Natural killer cell (primary cell): ENCODE data around the gene ARMC3. TPM values are rescaled to one million over a fixed set of nuclear protein-coding genes. Genes with fewer than 3 reads are reported as not detected.
"Not testable (repeated sequence)": the region's sequence is repeated elsewhere in the genome, so short reads cannot be mapped to it uniquely, and the experiment has no call there.

Experiments used
- ATAC-seq, 3 donors: fragments of 150-1000 bp in 2 of 3; fragments of 200-7000 bp in 1 of 3; cut with Tn5 transposase; 1 replicate in 1 of 3; 2 replicates in 2 of 3; pipeline ENCODE4 v1.10.0; 2021; ENCODE audit warnings: mild to moderate bottlenecking in 2 of 3, moderate library complexity in 2 of 3
- DNase-seq, 2 donors: peaks; one replicate each; pipeline versions ENCODE4 v3.0.0 to v3.0.0-alpha.2; 2013 to 2021; ENCODE audit warnings: mixed read lengths in 1 of 2
- H3K27ac ChIP-seq: one replicate; pipeline ENCODE4 v1.5.1; 2013; ENCODE audit warnings: mild to moderate bottlenecking, low read length
- H3K27me3 ChIP-seq: one replicate; pipeline ENCODE4 v1.6.1; 2013; ENCODE audit warnings: low read length; ENCODE audit not compliant: control insufficient read depth, insufficient read depth
- H3K36me3 ChIP-seq: one replicate; pipeline ENCODE4 v1.6.1; 2013; ENCODE audit warnings: low read length; ENCODE audit not compliant: control insufficient read depth, insufficient read depth
- H3K4me1 ChIP-seq: one replicate; pipeline ENCODE4 v1.6.1; 2013; ENCODE audit warnings: low read length; ENCODE audit not compliant: control insufficient read depth, insufficient read depth
- H3K4me3 ChIP-seq: one replicate; pipeline ENCODE4 v1.5.1; 2013; ENCODE audit warnings: low read length
- H3K9me3 ChIP-seq: one replicate; pipeline ENCODE4 v1.6.1; 2013; ENCODE audit warnings: low read length; ENCODE audit not compliant: control insufficient read depth, insufficient read depth
- H3K27ac Mint-ChIP-seq, 2 donors: one replicate each; pipeline ENCODE4 v1.8.0; 2022; ENCODE audit warnings: mild to moderate bottlenecking in 2 of 2, mixed read lengths in 2 of 2, moderate library complexity in 1 of 2
- H3K27me3 Mint-ChIP-seq, 2 donors: one replicate each; pipeline ENCODE4 v1.8.0; 2022; ENCODE audit warnings: low read depth in 2 of 2, mixed read lengths in 2 of 2
- H3K36me3 Mint-ChIP-seq: one replicate; pipeline ENCODE4 v1.8.0; 2022; ENCODE audit warnings: mixed read lengths
- H3K4me1 Mint-ChIP-seq, 2 donors: one replicate each; pipeline ENCODE4 v1.8.0; 2022; ENCODE audit warnings: mixed read lengths in 2 of 2
- H3K4me3 Mint-ChIP-seq: one replicate; pipeline ENCODE4 v1.8.0; 2022; ENCODE audit warnings: mild to moderate bottlenecking, moderate library complexity, mixed read lengths
- H3K9me3 Mint-ChIP-seq, 2 donors: one replicate each; pipeline ENCODE4 v1.8.0; 2022; ENCODE audit warnings: mixed read lengths in 2 of 2
- CTCF ChIP-seq: fragments of 200-600 bp; IDR thresholded peaks from one replicate; pipeline ENCODE4 v1.8.0; 2022; ENCODE audit warnings: antibody characterized with exemption
- WGBS: methylation state at CpG from one replicate; pipeline ENCODE4 v1.1.7; 2013; ENCODE audit warnings: missing lambda C conversion rate; ENCODE audit not compliant: insufficient coverage; 5-methylcytosine and 5-hydroxymethylcytosine counted together
- intact Hi-C: fragments of 100-400 bp; cut with micrococcal nuclease; formaldehyde crosslinking; loops from one replicate; pipeline ENCODE4 v1.14.2; 2022
- total RNA-seq, 4 donors: library from RNA; stranded (reverse); fragments of 120-200 nt in 1 of 4; gene quantifications; one replicate each; pipeline versions ENCODE4 v1.2.3 to v1.2.4, GENCODE V29; 2013 to 2022

The ARMC3 gene
- total RNA-seq, 3 donors from 2014 or later (not counting 1 experiment from before 2014, with no cell fraction given), result 0.65 to 0.68 TPM; not detected in 1

GRCh38 chr10:22906767-22907166, 21.1 kb upstream of the ARMC3 start:
- peaks cover 0 to 4% of the 10 kb centered on the region in 2 donors for H3K27me3 Mint-ChIP-seq

GRCh38 chr10:22908837-22909236, 19.0 kb upstream of the ARMC3 start:
- no peaks in the 10 kb centered on the region for H3K27me3 Mint-ChIP-seq
- no peak overlapping the region for H3K27ac Mint-ChIP-seq
- no peak for TF ChIP-seq CTCF
- peaks cover 8% of the 10 kb centered on the region for H3K9me3 ChIP-seq
- no peak overlapping the region for H3K4me3 ChIP-seq
- H3K4me1 ChIP-seq, result peaks cover 4% of the 10 kb centered on the region
- H3K36me3 ChIP-seq, result no peaks in the 10 kb centered on the region
- no peaks in the 10 kb centered on the region for H3K36me3 Mint-ChIP-seq
- no peak for ATAC-seq
- intact Hi-C loops, result no loop called here
- H3K4me1 Mint-ChIP-seq, result peaks cover 23 to 30% of the 10 kb centered on the region in 2 donors
- no peaks in the 10 kb centered on the region for H3K27me3 ChIP-seq
- H3K4me3 Mint-ChIP-seq, result no peak overlapping the region
- 96% methylated on average over 1 of the region's 1 CpG for WGBS
- DNase-seq, result no peak
- H3K9me3 Mint-ChIP-seq, result peaks cover 2 to 5% of the 10 kb centered on the region in 2 donors
- no peak overlapping the region for H3K27ac ChIP-seq

More at GRCh38 chr10:22906767-22907166, 21.1 kb upstream of the ARMC3 start:
- no peaks in the 10 kb centered on the region for H3K4me1 ChIP-seq
- H3K4me1 Mint-ChIP-seq, result peaks cover 5 to 10% of the 10 kb centered on the region in 2 donors
- no peak for ATAC-seq
- H3K27me3 ChIP-seq, result no peaks in the 10 kb centered on the region
- H3K4me3 ChIP-seq, result no peak overlapping the region
- intact Hi-C loops, result no loop called here
- H3K27ac ChIP-seq, result no peak overlapping the region
- WGBS, result no CpG with 5 or more reads among the region's 2 CpGs
- no peaks in the 10 kb centered on the region for H3K36me3 ChIP-seq
- no peak for DNase-seq
- peaks cover 12% of the 10 kb centered on the region for H3K9me3 ChIP-seq
- peaks cover 2 to 9% of the 10 kb centered on the region in 2 donors for H3K9me3 Mint-ChIP-seq
- no peak overlapping the region for H3K4me3 Mint-ChIP-seq
- no peak for TF ChIP-seq CTCF
- H3K27ac Mint-ChIP-seq, result no peak overlapping the region
- peaks cover 6% of the 10 kb centered on the region for H3K36me3 Mint-ChIP-seq

GRCh38 chr10:22909673-22910072, 18.2 kb upstream of the ARMC3 start:
- not testable (repeated sequence) for H3K36me3 ChIP-seq, H3K4me3 Mint-ChIP-seq, H3K4me1 ChIP-seq, H3K9me3 ChIP-seq, H3K27ac Mint-ChIP-seq, H3K9me3 Mint-ChIP-seq, H3K4me3 ChIP-seq, ATAC-seq, H3K27me3 ChIP-seq, H3K27me3 Mint-ChIP-seq, H3K27ac ChIP-seq, H3K36me3 Mint-ChIP-seq, DNase-seq
- H3K4me1 Mint-ChIP-seq, result peaks cover 26 to 34% of the 10 kb centered on the region in 2 donors
- WGBS, result no CpG with 5 or more reads among the region's 1 CpG
- intact Hi-C loops, result loop anchor here (5.0 to 10.0 kb wide), 3 partner anchors 402 to 565 kb away; partner anchors contain the start of gene SPAG6

- TF ChIP-seq CTCF, result no peak
- Histone ChIP-seq H3K27ac (no peak overlapping the region), H3K4me1 (peaks cover 8% of the 10 kb centered on the region), H3K9me3 (peaks cover 8% of the 10 kb centered on the region), H3K27me3 (no peaks in the 10 kb centered on the region), H3K36me3 (no peaks in the 10 kb centered on the region), H3K4me3 (no peak overlapping the region)
- DNase-seq (no peak), ATAC-seq (no peak)
- Mint-ChIP-seq H3K36me3 (no peaks in the 10 kb centered on the region), H3K9me3 (peaks cover 2 to 3% of the 10 kb centered on the region in 2 donors), H3K4me3 (peak overlapping the region; percentile 25), H3K4me1 (peaks cover 26 to 34% of the 10 kb centered on the region in 2 donors), H3K27me3 (no peaks in the 10 kb centered on the region), H3K27ac (peak overlapping the region; percentile 85 to 92)
- intact Hi-C loops, result loop anchor here (5.0 to 10.0 kb wide), 3 partner anchors 404 to 566 kb away; partner anchors contain the start of gene SPAG6
- WGBS, result no CpG with 5 or more reads among the region's 1 CpG
These were observed 16.8 kb upstream of the ARMC3 start for GRCh38 chr10:22911067-22911466.
